ENCODE results near the gene NSA2.
"Not testable (repeated sequence)": the region's sequence is repeated elsewhere in the genome, so short reads cannot be mapped to it uniquely, and the experiment has no call there.

NSA2 gene

GRCh38 chr5:74767579-74767913 lies 497 bp downstream of the NSA2 start:
- peak overlapping the region; percentile 97 for H3K4me3 ChIP-seq (ENCODE audit: low read depth, low read length)
- TF ChIP-seq MAX (IDR thresholded peaks at IDR 0.05; ENCODE audit: low read depth, low read length) (0 out of 2 replicates have a peak, but pooled peaks have one; percentile 18), MYC (IDR thresholded peaks at IDR 0.05; ENCODE audit: low read depth, low read length) (no peak)
- DNase-seq (ENCODE audit: low read depth), result peak; percentile 62

- no peak for DNase-seq (ENCODE audit: low read depth)
- no peak for TF ChIP-seq MAX (IDR thresholded peaks at IDR 0.05; ENCODE audit: low read depth, low read length)
- TF ChIP-seq POLR2A (IDR thresholded peaks at IDR 0.05; ENCODE audit: extremely low read depth, insufficient read length), result no peak
- TF ChIP-seq CTCF (IDR thresholded peaks at IDR 0.05; ENCODE audit: low read depth, low read length), result no peak
- TF ChIP-seq MYC (IDR thresholded peaks at IDR 0.05; ENCODE audit: low read depth, low read length), result no peak
- H3K4me3 ChIP-seq (ENCODE audit: low read depth, low read length), result no peak overlapping the region
These were observed 5.3 kb downstream of the NSA2 start for GRCh38 chr5:74772359-74772758.

- TF ChIP-seq POLR2A (IDR thresholded peaks at IDR 0.05; ENCODE audit: extremely low read depth, insufficient read length), result no peak
- TF ChIP-seq MAX (IDR thresholded peaks at IDR 0.05; ENCODE audit: low read depth, low read length), result no peak
- TF ChIP-seq MYC (IDR thresholded peaks at IDR 0.05; ENCODE audit: low read depth, low read length), result no peak
- TF ChIP-seq CTCF (IDR thresholded peaks at IDR 0.05; ENCODE audit: low read depth, low read length), result no peak
- DNase-seq (ENCODE audit: low read depth), result no peak
- H3K4me3 ChIP-seq (ENCODE audit: low read depth, low read length), result no peak overlapping the region
These were observed 11.6 kb downstream of the NSA2 start for GRCh38 chr5:74778609-74779008.

GRCh38 chr5:74786851-74787250 lies 19.8 kb downstream of the NSA2 start:
- no peak overlapping the region for H3K4me3 ChIP-seq (ENCODE audit: low read depth, low read length)
- no peak for DNase-seq (ENCODE audit: low read depth)

GRCh38 chr5:74787424-74787823 lies 20.4 kb downstream of the NSA2 start:
- TF ChIP-seq MAX (IDR thresholded peaks at IDR 0.05; ENCODE audit: low read depth, low read length), result no peak
- no peak for TF ChIP-seq CTCF (IDR thresholded peaks at IDR 0.05; ENCODE audit: low read depth, low read length)
- TF ChIP-seq POLR2A (IDR thresholded peaks at IDR 0.05; ENCODE audit: extremely low read depth, insufficient read length), result no peak
- no peak for TF ChIP-seq MYC (IDR thresholded peaks at IDR 0.05; ENCODE audit: low read depth, low read length)
- no peak overlapping the region for H3K4me3 ChIP-seq (ENCODE audit: low read depth, low read length)
- DNase-seq (ENCODE audit: low read depth), result no peak

More at GRCh38 chr5:74786851-74787250, 19.8 kb downstream of the NSA2 start:
- TF ChIP-seq MYC (IDR thresholded peaks at IDR 0.05; ENCODE audit: low read depth, low read length) (no peak), POLR2A (IDR thresholded peaks at IDR 0.05; ENCODE audit: extremely low read depth, insufficient read length) (no peak), CTCF (IDR thresholded peaks at IDR 0.05; ENCODE audit: low read depth, low read length) (no peak), MAX (IDR thresholded peaks at IDR 0.05; ENCODE audit: low read depth, low read length) (no peak)

- H3K4me3 ChIP-seq (ENCODE audit: low read depth, low read length); DNase-seq (ENCODE audit: low read depth): not testable (repeated sequence)
These were observed 24.6 kb downstream of the NSA2 start for GRCh38 chr5:74791669-74792068.
